Left kidney (tissue), 8 donors: ENCODE data around the gene EWSR1. TPM values are rescaled to one million over a fixed set of nuclear protein-coding genes. Genes with fewer than 3 reads are reported as not detected.
"Not testable (repeated sequence)": the region's sequence is repeated elsewhere in the genome, so short reads cannot be mapped to it uniquely, and the experiment has no call there.

Experiments
- DNase-seq: peaks from one replicate; pipeline ENCODE4 v3.0.0-alpha.2; 2013
- long read RNA-seq, 8 donors: transcript quantifications; one replicate each; lab custom pipeline, GENCODE V29; 2026
- polyA plus RNA-seq: library from polyadenylated mRNA; unstranded; fragments of 120-200 nt; gene quantifications from one replicate; pipeline ENCODE4 v1.2.1, GENCODE V29; 2013; ENCODE audit not compliant: insufficient read length

The EWSR1 gene
- polyA plus RNA-seq = 404 TPM
- long read RNA-seq, donor 1, transcript EWSR1-207 (17 exons, 2,207 nt) = minor isoform, 10 of 138 reads
- long read RNA-seq, donor 1, transcript EWSR1-217 (8 exons, 3,231 nt) = minor isoform, 6 of 138 reads
- long read RNA-seq, donor 1, transcript EWSR1-206 (17 exons, 2,654 nt) = major isoform, 11 of 138 reads
- long read RNA-seq, donor 1, partial matches to known transcripts = 108 of 138 reads
- long read RNA-seq, donor 1, other reads (novel, unspliced or antisense) = 0 of 138 reads
- long read RNA-seq, donor 2, transcript EWSR1-217 (8 exons, 3,231 nt) = major isoform, 12 of 155 reads
- long read RNA-seq, donor 2, transcript EWSR1-206 (17 exons, 2,654 nt) = minor isoform, 11 of 155 reads
- long read RNA-seq, donor 2, transcript EWSR1-215 (8 exons, 2,630 nt) = minor isoform, 6 of 155 reads
- long read RNA-seq, donor 2, transcript EWSR1-207 (17 exons, 2,207 nt) = major isoform, 12 of 155 reads
- long read RNA-seq, donor 2, partial matches to known transcripts = 113 of 155 reads
- long read RNA-seq, donor 2, other reads (novel, unspliced or antisense) = 0 of 155 reads
- long read RNA-seq, donor 3, full-length matches to known transcripts = 30 of 101 reads
- long read RNA-seq, donor 3, partial matches to known transcripts = 71 of 101 reads
- long read RNA-seq, donor 3, other reads (novel, unspliced or antisense) = 0 of 101 reads
- long read RNA-seq, donor 4, partial matches to known transcripts = 27 of 27 reads
- long read RNA-seq, donor 4, other reads (novel, unspliced or antisense) = 0 of 27 reads
- long read RNA-seq, donor 5, transcript EWSR1-206 (17 exons, 2,654 nt) = minor isoform, 14 of 163 reads
- long read RNA-seq, donor 5, transcript EWSR1-207 (17 exons, 2,207 nt) = major isoform, 31 of 163 reads
- long read RNA-seq, donor 5, transcript EWSR1-217 (8 exons, 3,231 nt) = minor isoform, 18 of 163 reads
- long read RNA-seq, donor 5, transcript EWSR1-215 (8 exons, 2,630 nt) = minor isoform, 6 of 163 reads
- long read RNA-seq, donor 5, partial matches to known transcripts = 86 of 163 reads
- long read RNA-seq, donor 5, other reads (novel, unspliced or antisense) = 6 of 163 reads
- long read RNA-seq, donor 6, transcript EWSR1-207 (17 exons, 2,207 nt) = minor isoform, 8 of 149 reads
- long read RNA-seq, donor 6, transcript EWSR1-206 (17 exons, 2,654 nt) = major isoform, 11 of 149 reads
- long read RNA-seq, donor 6, partial matches to known transcripts = 128 of 149 reads
- long read RNA-seq, donor 6, other reads (novel, unspliced or antisense) = 0 of 149 reads
- long read RNA-seq, donor 7, transcript EWSR1-206 (17 exons, 2,654 nt) = minor isoform, 11 of 203 reads
- long read RNA-seq, donor 7, transcript EWSR1-215 (8 exons, 2,630 nt) = minor isoform, 11 of 203 reads
- long read RNA-seq, donor 7, transcript EWSR1-217 (8 exons, 3,231 nt) = major isoform, 18 of 203 reads
- long read RNA-seq, donor 7, transcript EWSR1-207 (17 exons, 2,207 nt) = minor isoform, 15 of 203 reads
- long read RNA-seq, donor 7, partial matches to known transcripts = 137 of 203 reads
- long read RNA-seq, donor 7, other reads (novel, unspliced or antisense) = 5 of 203 reads
- long read RNA-seq, donor 8, transcript EWSR1-206 (17 exons, 2,654 nt) = minor isoform, 5 of 55 reads
- long read RNA-seq, donor 8, transcript EWSR1-207 (17 exons, 2,207 nt) = major isoform, 9 of 55 reads
- long read RNA-seq, donor 8, partial matches to known transcripts = 37 of 55 reads
- long read RNA-seq, donor 8, other reads (novel, unspliced or antisense) = 0 of 55 reads

- DNase-seq = peak; percentile 96
These were observed at the start of gene EWSR1, which contains the start of gene RHBDD3 for GRCh38 chr22:29267858-29268510. Gene EWSR1 (plus strand): TSS chr22:29268268. CDS start chr22:29268337, 69 bp downstream. Gene RHBDD3 (minus strand): TSS chr22:29267981. CDS start chr22:29265626, 2,355 bp downstream.

GRCh38 chr22:29218758-29219408 is 49.2 kb upstream of the EWSR1 start:
- DNase-seq = no peak

- not testable (repeated sequence) for DNase-seq
These were observed 48.7 kb upstream of the EWSR1 start for GRCh38 chr22:29219409-29219782.

GRCh38 chr22:29219881-29220670 is 48.0 kb upstream of the EWSR1 start:
- DNase-seq = no peak

GRCh38 chr22:29224121-29224858 is 43.8 kb upstream of the EWSR1 start:
- DNase-seq = no peak

- no peak for DNase-seq
These were observed 43.1 kb upstream of the EWSR1 start for GRCh38 chr22:29224859-29225410.

GRCh38 chr22:29225422-29226090 is 42.5 kb upstream of the EWSR1 start:
- DNase-seq = no peak

- DNase-seq = no peak
These were observed 41.6 kb upstream of the EWSR1 start for GRCh38 chr22:29226351-29226981.

GRCh38 chr22:29230972-29231875 is 36.8 kb upstream of the EWSR1 start:
- no peak for DNase-seq

GRCh38 chr22:29231971-29232959 is 35.8 kb upstream of the EWSR1 start:
- DNase-seq = no peak

GRCh38 chr22:29233277-29233877 is 34.7 kb upstream of the EWSR1 start:
- no peak for DNase-seq

- DNase-seq = not testable (repeated sequence)
These were observed 27.6 kb upstream of the EWSR1 start for GRCh38 chr22:29240481-29240880.

- DNase-seq = no peak
These were observed 24.1 kb upstream of the EWSR1 start for GRCh38 chr22:29243874-29244446.
